SK-N-MC (cell line): ENCODE data around the gene CCDC40.

Experiments used
- DNase-seq: peaks from one replicate; pipeline ENCODE4 v3.0.0-alpha.2; 2011; ENCODE audit warnings: low read depth, low spot score
- H3K27ac ChIP-seq: fragments of 200-600 bp; sonication (generic); 2 replicates; pipeline ENCODE4 v1.5.1; 2016; ENCODE audit warnings: mixed run types
- H3K36me3 ChIP-seq: fragments of 200-600 bp; sonication (generic); 2 replicates; pipeline ENCODE4 v1.6.1; 2017; ENCODE audit warnings: antibody characterized with exemption, low read length, mixed read lengths; ENCODE audit not compliant: insufficient read depth
- H3K4me3 ChIP-seq: fragments of 200-600 bp; sonication (generic); 2 replicates; pipeline ENCODE4 v1.5.1; 2016
- H3K9ac ChIP-seq: fragments of 200-600 bp; sonication (generic); 2 replicates; pipeline ENCODE4 v1.8.0; 2017; ENCODE audit warnings: mixed run types, mixed read lengths; ENCODE audit not compliant: insufficient read length
- H3K9me3 ChIP-seq: fragments of 200-600 bp; sonication (generic); 2 replicates; pipeline ENCODE4 v1.6.1; 2017; ENCODE audit warnings: low read depth, mild to moderate bottlenecking, antibody characterized with exemption, low read length, moderate library complexity, mixed read lengths
- EZH2 ChIP-seq: fragments of 200-600 bp; sonication (generic); IDR thresholded peaks from one replicate; pipeline ENCODE4 v1.6.1; 2017; ENCODE audit warnings: antibody characterized with exemption
- FOXP2 ChIP-seq: optimal IDR thresholded peaks from 2 replicates; pipeline ENCODE3; 2011; ENCODE audit warnings: mild to moderate bottlenecking, moderate library complexity; ENCODE audit not compliant: insufficient read depth; ENCODE audit errors: extremely low read length, control extremely low read depth
- POLR2AphosphoS5 ChIP-seq: IDR thresholded peaks from 2 replicates; pipeline ENCODE4 v1.6.1; 2012; ENCODE audit warnings: mild to moderate bottlenecking, low read depth, low read length, borderline replicate concordance

Gene CCDC40

DNA sequence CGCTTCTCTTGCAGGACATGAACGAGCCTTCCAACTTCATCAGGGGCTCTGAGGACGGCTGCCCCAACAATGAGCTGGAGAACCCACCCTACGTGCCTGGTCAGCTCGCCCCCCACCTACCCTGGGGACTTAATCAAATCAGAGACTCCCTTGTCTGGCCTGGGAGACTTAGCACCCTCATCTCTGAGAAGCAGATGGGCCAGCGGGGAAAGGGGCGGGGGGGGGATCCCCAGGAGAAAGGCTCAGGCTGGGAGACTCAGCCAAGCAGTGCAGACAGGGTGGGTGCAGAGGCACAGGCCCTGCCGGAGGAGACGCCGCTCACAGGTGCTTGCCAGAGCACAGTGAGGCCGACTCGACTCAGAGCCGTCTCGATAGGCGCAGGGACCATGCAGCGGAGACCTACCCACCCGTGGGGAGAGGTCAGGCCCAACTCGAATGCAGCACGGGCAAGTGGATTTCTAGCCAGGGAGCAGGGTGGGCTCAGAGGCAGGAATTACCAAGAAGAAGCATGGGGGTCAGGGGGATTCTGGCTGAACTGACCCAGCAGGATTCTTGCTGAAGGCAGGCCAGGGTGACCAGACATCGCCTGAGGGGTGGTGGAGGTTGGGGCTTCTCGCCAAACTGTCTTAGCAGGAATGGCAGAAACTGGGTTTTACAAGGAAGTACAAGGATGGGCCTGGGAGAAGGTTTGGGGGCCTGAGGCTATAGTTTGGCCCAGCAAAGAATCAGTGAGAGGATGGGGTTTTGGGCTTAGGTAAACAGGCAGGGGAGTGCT is 74.7 kb downstream of the CCDC40 start:
- Histone ChIP-seq H3K9me3 (no peaks in the 10 kb centered on the region), H3K36me3 (no peaks in the 10 kb centered on the region), H3K27ac (no peak overlapping the region), H3K4me3 (no peak overlapping the region), H3K9ac (no peak overlapping the region)
- DNase-seq, result no peak
- no peak for TF ChIP-seq FOXP2
- TF ChIP-seq EZH2, result no peak
- no peak for TF ChIP-seq POLR2AphosphoS5

GRCh38 chr17:80111702-80112470 is 75.4 kb downstream of the CCDC40 start:
- Histone ChIP-seq H3K36me3 (no peaks in the 10 kb centered on the region), H3K4me3 (no peak overlapping the region), H3K9me3 (no peaks in the 10 kb centered on the region), H3K27ac (no peak overlapping the region), H3K9ac (no peak overlapping the region)
- no peak for DNase-seq
- TF ChIP-seq EZH2, result no peak
- TF ChIP-seq FOXP2, result no peak
- no peak for TF ChIP-seq POLR2AphosphoS5

DNA sequence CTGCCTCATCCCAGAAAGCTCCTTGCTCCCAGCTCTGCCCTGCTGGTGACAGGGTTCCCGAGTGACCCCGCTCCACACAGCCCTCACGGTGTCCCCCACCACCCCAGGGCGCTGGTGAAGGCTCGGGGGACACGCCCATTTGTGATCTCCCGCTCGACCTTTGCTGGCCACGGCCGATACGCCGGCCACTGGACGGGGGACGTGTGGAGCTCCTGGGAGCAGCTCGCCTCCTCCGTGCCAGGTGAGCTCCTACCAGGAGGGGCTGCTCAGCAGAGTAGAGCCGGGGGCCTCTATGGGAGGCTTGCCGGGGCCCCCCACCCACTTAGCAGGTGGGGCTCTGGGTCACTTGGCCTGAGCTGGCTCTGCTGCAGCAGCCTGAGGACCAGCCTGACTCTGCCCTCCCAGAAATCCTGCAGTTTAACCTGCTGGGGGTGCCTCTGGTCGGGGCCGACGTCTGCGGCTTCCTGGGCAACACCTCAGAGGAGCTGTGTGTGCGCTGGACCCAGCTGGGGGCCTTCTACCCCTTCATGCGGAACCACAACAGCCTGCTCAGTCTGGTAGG is 76.1 kb downstream of the CCDC40 start:
- Histone ChIP-seq H3K9me3 (no peaks in the 10 kb centered on the region), H3K9ac (no peak overlapping the region), H3K36me3 (no peaks in the 10 kb centered on the region), H3K4me3 (no peak overlapping the region), H3K27ac (no peak overlapping the region)
- no peak for DNase-seq
- no peak for TF ChIP-seq POLR2AphosphoS5
- no peak for TF ChIP-seq EZH2
- TF ChIP-seq FOXP2, result no peak

GRCh38 chr17:80113033-80113484 is 76.6 kb downstream of the CCDC40 start:
- H3K27ac ChIP-seq, result no peak overlapping the region
- no peak for DNase-seq
- no peaks in the 10 kb centered on the region for H3K9me3 ChIP-seq
- no peak overlapping the region for H3K9ac ChIP-seq
- H3K4me3 ChIP-seq, result no peak overlapping the region
- no peaks in the 10 kb centered on the region for H3K36me3 ChIP-seq
- TF ChIP-seq EZH2 (no peak), FOXP2 (no peak), POLR2AphosphoS5 (no peak)

DNA sequence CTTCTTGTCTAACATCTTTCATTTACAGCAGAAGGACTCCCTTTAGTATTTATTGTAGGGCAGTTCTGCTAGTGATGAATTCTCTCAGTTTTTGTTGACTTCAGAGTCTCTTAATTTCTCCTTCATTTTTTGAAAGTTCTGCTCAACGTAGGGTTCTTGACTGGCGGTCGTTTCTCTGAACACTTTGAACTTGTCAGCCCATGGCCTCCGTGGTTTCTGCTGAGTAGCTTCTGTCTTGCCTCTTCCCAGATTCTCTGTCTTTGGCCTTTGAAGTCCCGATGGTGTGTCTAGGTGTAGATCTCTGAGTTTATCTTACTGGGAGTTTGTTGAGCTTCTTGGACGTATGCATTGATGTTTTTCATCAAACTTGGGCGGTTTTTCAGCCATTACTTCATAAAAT is 78.3 kb downstream of the CCDC40 start:
- no peak for TF ChIP-seq FOXP2
- no peak for TF ChIP-seq POLR2AphosphoS5
- no peak for TF ChIP-seq EZH2
- no peaks in the 10 kb centered on the region for H3K36me3 ChIP-seq
- no peak overlapping the region for H3K9ac ChIP-seq
- H3K9me3 ChIP-seq, result no peaks in the 10 kb centered on the region
- no peak overlapping the region for H3K27ac ChIP-seq
- no peak overlapping the region for H3K4me3 ChIP-seq
- DNase-seq, result no peak

DNA sequence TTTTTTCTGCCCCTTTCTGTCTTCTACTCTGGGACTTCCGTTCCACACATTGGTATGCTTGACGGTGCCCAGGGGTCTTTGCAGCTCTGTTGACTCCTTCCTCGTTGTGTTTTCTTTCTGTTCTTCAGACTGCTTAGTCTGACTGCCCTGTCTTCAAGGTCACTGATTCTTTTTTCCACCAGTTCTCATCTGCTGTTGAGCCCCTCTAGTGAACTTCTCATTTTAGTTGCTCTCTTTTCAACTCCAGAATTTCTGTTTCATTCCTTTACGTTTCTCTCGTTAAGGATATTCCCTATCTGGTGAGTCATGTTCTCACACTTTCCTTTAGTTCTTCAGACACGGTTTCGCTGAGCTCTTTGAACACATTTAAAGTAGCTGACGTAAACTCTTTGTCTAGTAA is 78.7 kb downstream of the CCDC40 start:
- no peaks in the 10 kb centered on the region for H3K36me3 ChIP-seq
- no peak overlapping the region for H3K27ac ChIP-seq

GRCh38 chr17:80116276-80116920 is 80.0 kb downstream of the CCDC40 start:
- no peak overlapping the region for H3K4me3 ChIP-seq
- TF ChIP-seq FOXP2 (no peak), POLR2AphosphoS5 (no peak), EZH2 (no peak)
- DNase-seq, result no peak
- H3K9me3 ChIP-seq, result no peaks in the 10 kb centered on the region
- H3K36me3 ChIP-seq, result no peaks in the 10 kb centered on the region
- H3K9ac ChIP-seq, result no peak overlapping the region
- H3K27ac ChIP-seq, result no peak overlapping the region

More for the DNA sequence above, 78.7 kb downstream of the CCDC40 start:
- TF ChIP-seq POLR2AphosphoS5 (no peak), FOXP2 (no peak), EZH2 (no peak)
- DNase-seq, result no peak
- H3K9me3 ChIP-seq, result no peaks in the 10 kb centered on the region
- no peak overlapping the region for H3K9ac ChIP-seq
- H3K4me3 ChIP-seq, result no peak overlapping the region

DNA sequence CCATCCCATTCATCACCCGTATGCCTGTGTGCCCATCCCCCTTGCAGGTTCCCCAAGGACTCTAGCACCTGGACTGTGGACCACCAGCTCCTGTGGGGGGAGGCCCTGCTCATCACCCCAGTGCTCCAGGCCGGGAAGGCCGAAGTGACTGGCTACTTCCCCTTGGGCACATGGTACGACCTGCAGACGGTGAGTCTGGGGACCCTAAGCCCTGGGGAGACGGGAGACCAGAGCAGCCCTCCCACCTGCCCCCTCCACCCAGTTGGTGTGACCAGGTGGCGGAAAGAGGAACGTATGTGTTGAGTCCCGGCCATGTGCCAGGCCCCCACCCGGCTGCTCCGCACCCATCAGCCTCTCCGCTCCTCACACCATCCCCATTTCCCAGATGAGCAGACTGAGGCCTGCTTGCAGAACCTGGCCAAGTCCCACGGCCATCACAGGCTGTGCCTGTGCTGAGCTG is 80.5 kb downstream of the CCDC40 start:
- H3K36me3 ChIP-seq, result no peaks in the 10 kb centered on the region
- no peak overlapping the region for H3K9ac ChIP-seq
- no peak overlapping the region for H3K4me3 ChIP-seq
- DNase-seq, result no peak
- TF ChIP-seq EZH2 (no peak), FOXP2 (no peak), POLR2AphosphoS5 (no peak)
- no peak overlapping the region for H3K27ac ChIP-seq
- H3K9me3 ChIP-seq, result no peaks in the 10 kb centered on the region
